GM12878 (cell line): ENCODE measurements around the gene PTPRN2. TPM values are rescaled to one million over a fixed set of nuclear protein-coding genes. Genes with fewer than 3 reads are reported as not detected.

Experiments used
- ATAC-seq: fragments of 200-7000 bp; cut with Tn5 transposase; 3 replicates; pipeline ENCODE4 v1.9.1; 2020; ENCODE audit warnings: mild to moderate bottlenecking, moderate library complexity
- BruUV-seq: library from RNA; stranded (reverse); fragments of 400-500 nt; replicated peaks from 2 replicates; lab custom pipeline; 2021; lab: Mats Ljungman, UMichigan
- CTCF ChIA-PET: fragments of 300-600 bp; sonication (Branson Sonifier 250); formaldehyde crosslinking; extraction: SDS; loops from one replicate; lab custom pipeline; 2021; ENCODE audit warnings: inconsistent platforms; lab: Yijun Ruan, JAX
- POLR2A ChIA-PET: fragments of 350-600 bp; formaldehyde crosslinking; extraction: SDS; loops from one replicate; lab custom pipeline; 2021; ENCODE audit warnings: inconsistent platforms; lab: Charles Lee
- RAD21 ChIA-PET: fragments of 300-600 bp; sonication (Branson Sonifier 250); formaldehyde crosslinking; loops from one replicate; lab custom pipeline; 2023; ENCODE audit warnings: antibody characterized with exemption; ENCODE audit not compliant: unreplicated experiment; lab: Charles Lee
- SMC1A ChIA-PET: fragments of 300-600 bp; sonication (Branson Sonifier 250); formaldehyde crosslinking; loops from one replicate; lab custom pipeline; 2023; ENCODE audit not compliant: unreplicated experiment, uncharacterized antibody; lab: Charles Lee
- DNase-seq: peaks from one replicate; pipeline ENCODE4 v3.0.0-alpha.2; 2011; ENCODE audit warnings: low read depth, low spot score
- FAIRE-seq: peaks from 3 replicates; lab custom pipeline; 2011; peaks lifted over from hg19 to GRCh38; lab: Jason Lieb, UNC
- H2AFZ ChIP-seq: 2 replicates; pipeline ENCODE4 v1.6.0; 2011; ENCODE audit warnings: low read depth, low read length, control low read depth; ENCODE audit not compliant: control insufficient read depth
- H3K27ac ChIP-seq: 2 replicates; pipeline ENCODE4 v1.5.1; 2011; ENCODE audit warnings: control low read depth; ENCODE audit not compliant: control insufficient read depth, insufficient read depth
- H3K27me3 ChIP-seq, 2 experiments: replicated peaks in 1 of 2; 2 replicates each; pipeline versions ENCODE4 v1.6.0 to v1.6.1; 2011; ENCODE audit warnings: low read length in 1 of 2; ENCODE audit not compliant: control insufficient read depth in 2 of 2, insufficient read depth in 2 of 2
- H3K36me3 ChIP-seq, 2 experiments: 2 replicates each; pipeline ENCODE4 v1.5.1; 2011; ENCODE audit warnings: low read length in 1 of 2; ENCODE audit not compliant: control insufficient read depth in 2 of 2, insufficient read depth in 2 of 2
- H3K4me1 ChIP-seq: 2 replicates; pipeline ENCODE4 v1.6.1; 2011; ENCODE audit warnings: mild to moderate bottlenecking, low read length, moderate library complexity, mixed read lengths; ENCODE audit not compliant: control insufficient read depth, insufficient read depth
- H3K4me2 ChIP-seq: 2 replicates; pipeline ENCODE4 v1.6.0; 2011; ENCODE audit warnings: control low read depth; ENCODE audit not compliant: control insufficient read depth, insufficient read depth
- H3K4me3 ChIP-seq: fragments of 200-600 bp; sonication (generic); 2 replicates; pipeline ENCODE4 v1.5.1; 2016
- H3K79me2 ChIP-seq: 2 replicates; pipeline ENCODE4 v1.6.0; 2011; ENCODE audit warnings: low read length; ENCODE audit not compliant: control insufficient read depth, insufficient read depth
- H3K9ac ChIP-seq: 2 replicates; pipeline ENCODE4 v1.8.0; 2011; ENCODE audit warnings: low read length, control low read depth, mixed read lengths; ENCODE audit not compliant: control insufficient read depth, insufficient read depth
- H3K9me3 ChIP-seq: replicated peaks from 3 replicates; pipeline ENCODE4 v1.5.1; 2011; ENCODE audit warnings: mild to moderate bottlenecking, low read length; ENCODE audit not compliant: control insufficient read depth, insufficient read depth
- H4K20me1 ChIP-seq: 2 replicates; pipeline ENCODE4 v1.6.0; 2011; ENCODE audit not compliant: control insufficient read depth, insufficient read depth
- BHLHE40 ChIP-seq, 2 experiments: fragments of 450-650 bp in 1 of 2; IDR thresholded peaks; 2 replicates each; pipeline ENCODE4 v1.6.1; 2011 to 2017; ENCODE audit warnings: low read depth in 2 of 2, borderline replicate concordance in 1 of 2, improper control_type of control experiment in 1 of 2, low read length in 1 of 2, mild to moderate bottlenecking in 1 of 2
- BMI1 ChIP-seq: fragments of 450-650 bp; IDR thresholded peaks from 2 replicates; pipeline ENCODE4 v1.6.1; 2016; ENCODE audit warnings: mild to moderate bottlenecking, moderate library complexity, borderline replicate concordance
- CBX5 ChIP-seq: sonication (generic); IDR thresholded peaks from 2 replicates; pipeline ENCODE4 v1.6.1; 2016; ENCODE audit warnings: low read depth, moderate library complexity, mild to moderate bottlenecking, inconsistent platforms
- CREM ChIP-seq: IDR thresholded peaks from 2 replicates; pipeline ENCODE4 v1.6.1; 2014; ENCODE audit warnings: antibody characterized with exemption, low read depth
- KAT2A ChIP-seq: conservative IDR thresholded peaks from 2 replicates; pipeline ENCODE4 v1.6.1; 2011; ENCODE audit warnings: low read depth, low read length; ENCODE audit not compliant: control insufficient read depth
- MEF2A ChIP-seq: IDR thresholded peaks from 2 replicates; pipeline ENCODE4 v1.6.1; 2011; ENCODE audit warnings: low read depth, mild to moderate bottlenecking, low read length, moderate library complexity; ENCODE audit not compliant: insufficient read depth
- NR2C1 ChIP-seq: fragments of 450-650 bp; IDR thresholded peaks from 2 replicates; pipeline ENCODE4 v1.6.1; 2017; ENCODE audit warnings: antibody characterized with exemption, mild to moderate bottlenecking, moderate library complexity
- NR2C2 ChIP-seq: IDR thresholded peaks from 2 replicates; pipeline ENCODE4 v1.6.1; 2011; ENCODE audit warnings: borderline replicate concordance, low read depth; ENCODE audit not compliant: control insufficient read depth, insufficient read length
- POLR2AphosphoS5 ChIP-seq: IDR thresholded peaks from 2 replicates; pipeline ENCODE4 v1.6.1; 2011; ENCODE audit warnings: mild to moderate bottlenecking, low read length, inconsistent platforms
- RB1 ChIP-seq: fragments of 450-650 bp; formaldehyde crosslinking; IDR thresholded peaks from 2 replicates; pipeline ENCODE4 v1.6.1; 2017; ENCODE audit warnings: mild to moderate bottlenecking, borderline replicate concordance
- STAT1 ChIP-seq: fragments of 450-650 bp; conservative IDR thresholded peaks from 2 replicates; pipeline ENCODE4 v1.6.1; 2014; ENCODE audit warnings: antibody characterized with exemption, mild to moderate bottlenecking
- USF2 ChIP-seq: IDR thresholded peaks from 2 replicates; pipeline ENCODE4 v1.6.1; 2011; ENCODE audit warnings: low read depth, low read length, improper control_type of control experiment, borderline replicate concordance
- ZNF384 ChIP-seq: IDR thresholded peaks from 2 replicates; pipeline ENCODE4 v1.6.1; 2012; ENCODE audit warnings: low read depth, mild to moderate bottlenecking, low read length, improper control_type of control experiment, borderline replicate concordance
- ZSCAN29 ChIP-seq: fragments of 450-650 bp; IDR thresholded peaks from 2 replicates; pipeline ENCODE4 v1.6.1; 2017; ENCODE audit warnings: mild to moderate bottlenecking, moderate library complexity
- WGBS: methylation state at CpG from one replicate; pipeline ENCODE4 v1.1.6; 2016; ENCODE audit warnings: low lambda C conversion rate; ENCODE audit not compliant: insufficient replicate concordance, insufficient coverage; ENCODE audit errors: missing lambda C conversion rate; 5-methylcytosine and 5-hydroxymethylcytosine counted together
- in situ Hi-C: fragments of 300-500 bp; cut with MboI; formaldehyde crosslinking; loops from 9 replicates; pipeline ENCODE4 v1.14.3; 2018; ENCODE audit warnings: mixed read lengths
- intact Hi-C: fragments of 100-400 bp; cut with micrococcal nuclease; formaldehyde crosslinking; loops from one replicate; pipeline ENCODE4 v1.14.2; 2022; ENCODE audit not compliant: unreplicated experiment
- polyA plus RNA-seq, 11 experiments: library from polyadenylated mRNA; depleted of rRNA in 4 of 11; unstranded in 6 of 11; stranded (reverse) in 5 of 11; fragments of >200 nt; fragmentation: Nextera tagmentation in 4 of 11; fragmentation: Illumina TruSeq in 1 of 11; extraction: Ambion mirVana in 4 of 11; extraction: Trizol in 1 of 11; gene quantifications; 1 replicate in 1 of 11; 2 replicates in 10 of 11; pipeline versions ENCODE4 v1.2.1 to v1.2.3, GENCODE V29; 2011 to 2016; ENCODE audit warnings: inconsistent platforms in 2 of 11, missing spikeins in 2 of 11, low read depth in 1 of 11
- total RNA-seq, 4 experiments: library from RNA; depleted of rRNA in 3 of 4; stranded (reverse); fragments of >200 nt in 3 of 4; fragmentation: Illumina TruSeq in 1 of 4; extraction: Trizol in 1 of 4; gene quantifications; 2 replicates each; pipeline versions ENCODE4 v1.2.1 to v1.2.3, GENCODE V29; 2013 to 2021

The PTPRN2 gene
- total and polyA plus RNA-seq, 10 of the 15 experiments (the other 5 are each of a cell fraction or from before 2014, with no cell fraction given): 5.4 TPM; not detected in 9

DNA sequence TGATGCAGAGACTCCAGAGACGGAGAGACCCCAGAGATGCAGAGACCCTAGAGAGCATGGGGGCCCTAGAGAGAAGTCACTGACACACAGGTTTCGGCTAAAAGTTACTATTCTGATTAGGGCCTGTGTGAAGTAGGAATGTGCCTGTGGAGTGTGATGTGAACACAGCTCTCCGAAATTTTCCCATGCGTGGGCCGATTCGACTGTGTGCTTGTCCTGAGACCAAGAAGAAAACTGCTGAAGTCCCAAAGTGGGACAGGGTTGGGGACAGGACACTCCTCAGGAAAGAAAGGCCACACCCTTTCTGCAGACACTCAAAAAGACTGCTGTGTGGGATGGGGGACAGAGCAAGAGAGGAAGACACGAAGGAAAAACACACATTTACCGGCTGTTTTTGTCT lies 533.5 kb downstream of the PTPRN2 start:
- Histone ChIP-seq H3K79me2 (no peaks in the 10 kb centered on the region), H3K27me3 (no peaks in the 10 kb centered on the region), H4K20me1 (no peaks in the 10 kb centered on the region), H3K4me2 (no peak overlapping the region), H3K9ac (no peak overlapping the region), H3K36me3 (no peaks in the 10 kb centered on the region), H3K27ac (no peak overlapping the region), H3K4me1 (no peaks in the 10 kb centered on the region), H2AFZ (no peak overlapping the region), H3K9me3 (no peaks in the 10 kb centered on the region; the same call in 2 of the 3 replicates), H3K4me3 (no peak overlapping the region)
- in situ Hi-C loops (no loop called here), intact Hi-C loops (no loop called here)
- ATAC-seq (no peak), FAIRE-seq (no peak), DNase-seq (no peak)
- WGBS: 41% methylated on average over 8 of the region's 8 CpGs
- ChIA-PET SMC1A (no interaction called here), RAD21 (no interaction called here), CTCF (no interaction called here), POLR2A (no interaction called here)
- BruUV-seq: no TSS peak
- TF ChIP-seq USF2 (no peak), CBX5 (no peak), KAT2A (no peak), POLR2AphosphoS5 (no peak), BMI1 (no peak), BHLHE40 (IDR thresholded peaks at IDR 0.05; ENCODE audit: borderline replicate concordance in 1 of 2, low read depth in 2 of 2, low read length in 1 of 2) (no peak), RB1 (no peak), ZSCAN29 (no peak), ZNF384 (no peak), NR2C2 (no peak), STAT1 (no peak), MEF2A (no peak), NR2C1 (no peak), CREM (no peak)
